Kidney epithelial cell (primary cell): ENCODE measurements around the gene MAP10. TPM values are rescaled to one million over a fixed set of nuclear protein-coding genes. Genes with fewer than 3 reads are reported as not detected.

Experiments used
- DNase-seq: peaks from one replicate; pipeline ENCODE4 v3.0.0-alpha.2; 2010; ENCODE audit warnings: low read depth
- H3K27me3 ChIP-seq: 2 replicates; pipeline ENCODE4 v1.6.0; 2011; ENCODE audit warnings: low read length; ENCODE audit not compliant: control insufficient read depth, insufficient read depth
- H3K36me3 ChIP-seq: 2 replicates; pipeline ENCODE4 v1.5.1; 2011; ENCODE audit warnings: low read length; ENCODE audit not compliant: control insufficient read depth, insufficient read depth
- H3K4me3 ChIP-seq: 2 replicates; pipeline ENCODE4 v1.5.1; 2011; ENCODE audit warnings: low read depth, mild to moderate bottlenecking, control low read depth, low read length
- total RNA-seq: library from RNA; depleted of rRNA; stranded (reverse); fragments of >200 nt; gene quantifications from 2 replicates; pipeline ENCODE4 v1.2.3, GENCODE V29; 2015
- TF ChIP-seq, protein P1 (sequence below): IDR thresholded peaks from 2 replicates; pipeline ENCODE4 v1.5.1; 2011; ENCODE audit warnings: mild to moderate bottlenecking, moderate library complexity, low read length, control low read depth, inconsistent platforms; ENCODE audit not compliant: insufficient read depth, poor library complexity, severe bottlenecking

The MAP10 gene
- total RNA-seq, 1 donor from 2014 or later, result 5.5 TPM

- Histone ChIP-seq H3K4me3 (no peak overlapping the region), H3K36me3 (no peaks in the 10 kb centered on the region), H3K27me3 (no peaks in the 10 kb centered on the region)
- TF ChIP-seq, protein P1, sequence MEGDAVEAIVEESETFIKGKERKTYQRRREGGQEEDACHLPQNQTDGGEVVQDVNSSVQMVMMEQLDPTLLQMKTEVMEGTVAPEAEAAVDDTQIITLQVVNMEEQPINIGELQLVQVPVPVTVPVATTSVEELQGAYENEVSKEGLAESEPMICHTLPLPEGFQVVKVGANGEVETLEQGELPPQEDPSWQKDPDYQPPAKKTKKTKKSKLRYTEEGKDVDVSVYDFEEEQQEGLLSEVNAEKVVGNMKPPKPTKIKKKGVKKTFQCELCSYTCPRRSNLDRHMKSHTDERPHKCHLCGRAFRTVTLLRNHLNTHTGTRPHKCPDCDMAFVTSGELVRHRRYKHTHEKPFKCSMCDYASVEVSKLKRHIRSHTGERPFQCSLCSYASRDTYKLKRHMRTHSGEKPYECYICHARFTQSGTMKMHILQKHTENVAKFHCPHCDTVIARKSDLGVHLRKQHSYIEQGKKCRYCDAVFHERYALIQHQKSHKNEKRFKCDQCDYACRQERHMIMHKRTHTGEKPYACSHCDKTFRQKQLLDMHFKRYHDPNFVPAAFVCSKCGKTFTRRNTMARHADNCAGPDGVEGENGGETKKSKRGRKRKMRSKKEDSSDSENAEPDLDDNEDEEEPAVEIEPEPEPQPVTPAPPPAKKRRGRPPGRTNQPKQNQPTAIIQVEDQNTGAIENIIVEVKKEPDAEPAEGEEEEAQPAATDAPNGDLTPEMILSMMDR, result no peak
- DNase-seq, result no peak
Observed at GRCh38 chr1:232835166-232835565, 29.9 kb downstream of the MAP10 start.

DNA sequence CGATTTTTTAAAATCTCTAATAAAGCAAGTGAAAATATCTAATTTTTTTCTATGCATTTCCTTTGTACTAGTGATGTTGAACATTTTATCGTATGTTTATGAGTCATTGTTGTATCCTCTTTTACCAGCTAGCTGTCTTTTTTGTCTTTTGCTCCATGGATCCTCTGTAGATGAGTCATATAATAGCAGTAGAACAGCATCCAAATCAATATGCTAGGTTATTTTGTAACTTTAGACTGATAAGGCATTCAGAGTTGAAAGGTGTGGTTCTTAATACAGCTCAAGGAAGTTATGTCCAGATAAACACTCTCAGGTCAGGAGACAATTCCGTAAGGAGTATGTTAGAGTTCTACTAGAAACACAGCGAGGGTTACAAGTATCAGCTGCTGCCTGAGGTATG, 31.9 kb downstream of the MAP10 start:
- DNase-seq, result no peak
- H3K4me3 ChIP-seq, result no peak overlapping the region
- TF ChIP-seq, protein P1, result no peak
- H3K27me3 ChIP-seq, result no peaks in the 10 kb centered on the region
- H3K36me3 ChIP-seq, result no peaks in the 10 kb centered on the region

DNA sequence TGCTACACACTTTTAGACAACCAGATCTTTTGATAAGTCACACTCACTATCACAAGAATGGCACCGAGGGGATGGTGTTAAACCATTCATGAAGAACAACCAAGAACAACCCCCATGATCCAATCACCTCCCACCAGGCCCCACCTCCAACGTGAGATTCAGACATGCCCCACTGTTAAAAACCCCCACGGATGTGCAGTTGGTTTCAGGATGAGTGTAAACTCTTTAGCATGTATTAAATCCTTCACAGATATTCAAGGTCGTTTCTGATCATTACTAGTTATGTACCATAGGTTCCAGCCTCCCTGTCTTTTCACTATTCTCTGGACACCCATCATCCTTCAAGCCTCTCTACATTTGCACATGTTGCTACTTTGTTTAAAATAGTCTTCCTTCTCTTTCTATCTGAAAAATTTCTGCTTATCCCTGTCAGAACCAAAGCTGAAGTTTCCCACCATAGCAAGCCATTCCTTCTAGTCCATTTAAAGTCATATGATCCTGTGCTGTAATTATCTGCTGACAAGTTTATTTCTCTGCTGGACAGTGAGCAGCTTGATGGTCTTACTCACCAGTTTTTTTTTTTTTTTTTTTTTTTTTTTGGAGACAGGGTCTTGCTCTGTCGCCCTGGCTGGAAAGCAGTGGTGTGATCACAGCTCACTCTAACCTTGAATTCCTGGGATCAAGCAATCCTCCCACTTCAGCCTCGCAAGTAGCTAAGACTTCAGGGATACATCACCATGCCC, 36.8 kb downstream of the MAP10 start:
- no peaks in the 10 kb centered on the region for H3K27me3 ChIP-seq
- H3K4me3 ChIP-seq, result no peak overlapping the region
- H3K36me3 ChIP-seq, result no peaks in the 10 kb centered on the region
- no peak for DNase-seq
- TF ChIP-seq, protein P1, result no peak

- H3K4me3 ChIP-seq, result no peak overlapping the region
- DNase-seq, result peak; percentile 81
- TF ChIP-seq, protein P1, result no peak
- no peaks in the 10 kb centered on the region for H3K27me3 ChIP-seq
- H3K36me3 ChIP-seq, result no peaks in the 10 kb centered on the region
Observed at GRCh38 chr1:232844791-232845190, 39.6 kb downstream of the MAP10 start.

GRCh38 chr1:232845406-232845955, 40.3 kb downstream of the MAP10 start:
- H3K4me3 ChIP-seq, result no peak overlapping the region
- no peaks in the 10 kb centered on the region for H3K36me3 ChIP-seq
- H3K27me3 ChIP-seq, result no peaks in the 10 kb centered on the region
- no peak for DNase-seq
- TF ChIP-seq, protein P1, result no peak
